GM18511 (cell line): Measurements from ENCODE around the gene TBC1D25.
A peak's percentile ranks its signal among the peaks of the same experiment; 100 is the strongest.

Experiments used
- ATAC-seq: cut with Tn5 transposase; IDR thresholded peaks from one replicate; pipeline ENCODE4 v1.9.1; 2021; ENCODE audit warnings: mild to moderate bottlenecking, moderate library complexity; ENCODE audit not compliant: unreplicated experiment

Gene TBC1D25, protein sequence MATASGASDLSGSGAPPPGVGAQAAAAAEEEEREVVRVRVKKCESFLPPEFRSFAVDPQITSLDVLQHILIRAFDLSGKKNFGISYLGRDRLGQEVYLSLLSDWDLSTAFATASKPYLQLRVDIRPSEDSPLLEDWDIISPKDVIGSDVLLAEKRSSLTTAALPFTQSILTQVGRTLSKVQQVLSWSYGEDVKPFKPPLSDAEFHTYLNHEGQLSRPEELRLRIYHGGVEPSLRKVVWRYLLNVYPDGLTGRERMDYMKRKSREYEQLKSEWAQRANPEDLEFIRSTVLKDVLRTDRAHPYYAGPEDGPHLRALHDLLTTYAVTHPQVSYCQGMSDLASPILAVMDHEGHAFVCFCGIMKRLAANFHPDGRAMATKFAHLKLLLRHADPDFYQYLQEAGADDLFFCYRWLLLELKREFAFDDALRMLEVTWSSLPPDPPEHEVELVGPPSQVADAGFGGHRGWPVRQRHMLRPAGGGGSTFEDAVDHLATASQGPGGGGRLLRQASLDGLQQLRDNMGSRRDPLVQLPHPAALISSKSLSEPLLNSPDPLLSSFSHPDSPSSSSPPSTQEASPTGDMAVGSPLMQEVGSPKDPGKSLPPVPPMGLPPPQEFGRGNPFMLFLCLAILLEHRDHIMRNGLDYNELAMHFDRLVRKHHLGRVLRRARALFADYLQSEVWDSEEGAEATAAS

GRCh38 chrX:48539345-48540027 is at the start of gene TBC1D25:
TSS of gene TBC1D25 (plus strand) at chrX:48539714. CDS start at chrX:48539798, 84 bp downstream.
- ATAC-seq: peak; percentile 81

DNA sequence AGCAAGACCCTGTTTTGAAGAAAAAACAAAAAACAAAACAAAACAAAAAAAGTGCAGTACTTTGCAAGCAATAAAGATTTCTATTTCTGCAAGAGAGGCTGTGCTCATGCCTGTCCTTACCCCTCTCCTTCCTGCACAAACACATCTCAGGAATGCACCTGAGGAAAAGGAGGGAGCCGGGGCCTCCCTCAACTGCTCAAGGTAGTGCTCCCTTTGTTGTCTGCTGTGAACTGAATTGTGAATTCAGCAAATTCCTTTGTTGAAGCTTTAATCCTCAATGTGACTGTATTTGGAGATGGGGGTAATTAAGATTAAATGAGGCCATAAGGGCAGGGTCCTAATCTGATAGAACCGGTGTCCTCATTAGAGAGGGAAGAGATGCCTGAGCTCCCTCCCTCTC is 49.6 kb upstream of the TBC1D25 start:
- no peak for ATAC-seq

DNA sequence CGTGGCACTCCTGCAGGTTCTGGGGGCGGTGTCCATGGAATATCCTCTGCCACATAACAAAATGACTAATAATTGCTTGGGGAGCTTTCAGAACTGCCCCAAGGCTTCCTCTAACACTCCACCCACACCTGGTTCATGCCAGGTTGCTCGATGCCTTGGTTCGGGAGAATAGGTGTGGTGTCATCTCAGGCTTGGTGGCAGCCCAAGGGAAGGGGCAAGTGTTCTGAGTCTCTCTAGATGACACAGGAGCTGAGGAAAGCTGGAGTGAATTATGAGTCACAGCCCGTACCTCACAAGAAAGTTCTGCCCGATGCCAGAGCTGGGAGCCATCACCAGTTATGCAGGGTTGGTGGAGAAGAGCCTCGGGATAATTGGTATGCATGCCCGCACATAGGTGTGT is 48.9 kb upstream of the TBC1D25 start:
- ATAC-seq: no peak

DNA sequence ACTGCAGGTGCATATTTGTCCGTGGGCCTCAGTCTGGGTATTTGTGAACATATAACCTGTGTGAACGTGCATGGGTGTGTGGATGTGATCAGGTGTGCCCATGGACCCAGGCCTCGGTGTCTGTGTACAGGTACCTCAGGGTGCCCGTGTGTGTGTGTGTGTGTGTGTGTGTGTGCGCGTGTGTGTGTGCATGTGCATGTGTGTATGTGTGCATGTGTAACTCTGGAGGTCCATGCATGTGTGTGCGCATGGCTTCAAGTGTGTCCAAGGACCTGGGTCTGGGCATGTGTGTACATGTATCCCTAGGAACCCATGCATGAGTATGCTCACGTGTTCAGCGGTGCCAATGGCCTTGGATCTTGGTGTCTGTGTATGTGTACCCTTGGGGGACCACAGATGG is 47.7 kb upstream of the TBC1D25 start:
- no peak for ATAC-seq

- no peak for ATAC-seq
Measured at GRCh38 chrX:48492293-48492910, 47.1 kb upstream of the TBC1D25 start.

DNA sequence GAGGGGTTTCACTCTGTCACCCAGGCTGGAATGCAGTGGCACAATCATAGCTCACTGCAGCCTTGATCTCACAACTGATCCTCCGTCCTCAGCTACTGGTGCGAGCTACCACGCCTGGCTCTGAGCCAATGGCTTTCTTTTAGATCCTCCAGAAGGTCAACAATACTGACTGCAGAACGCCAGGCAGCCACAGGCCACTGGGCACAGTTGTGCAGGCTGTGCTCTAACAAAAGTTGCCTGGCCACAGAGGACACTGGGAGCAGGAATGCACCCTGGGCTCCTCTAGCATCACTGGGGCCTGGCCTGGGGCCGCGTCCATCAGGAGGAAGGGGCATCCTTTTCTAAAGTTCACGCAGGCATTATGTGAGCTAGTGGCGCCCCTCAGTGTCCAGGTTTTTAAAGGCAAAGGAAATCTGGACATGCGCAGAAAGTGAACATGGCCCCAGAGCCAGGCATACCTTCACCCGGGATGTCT is 45.6 kb upstream of the TBC1D25 start:
- ATAC-seq: no peak

DNA sequence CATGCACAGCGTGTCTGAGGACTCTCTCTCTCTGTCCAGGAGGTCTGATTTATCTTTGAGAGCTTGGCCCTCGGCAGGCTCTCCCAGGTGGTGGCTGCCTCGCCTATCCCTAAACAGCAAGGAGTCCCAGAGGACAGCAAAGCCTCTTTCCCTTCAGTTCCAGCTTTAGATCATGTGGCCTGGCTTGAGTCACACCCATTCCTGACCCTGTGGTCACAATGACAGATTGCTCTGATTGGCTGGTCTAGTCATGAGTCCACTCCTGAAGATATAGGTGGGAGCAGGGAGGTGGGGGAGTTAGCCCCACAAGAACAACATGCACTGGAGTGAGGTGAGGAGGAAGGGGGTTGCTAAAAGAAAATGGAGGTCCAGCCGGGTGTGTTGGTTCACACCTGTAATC is 42.9 kb upstream of the TBC1D25 start:
- ATAC-seq: no peak

GRCh38 chrX:48497871-48498270 is 41.6 kb upstream of the TBC1D25 start:
- ATAC-seq: no peak

GRCh38 chrX:48498374-48498809 is 41.1 kb upstream of the TBC1D25 start:
- ATAC-seq: no peak

- no peak for ATAC-seq
Measured at GRCh38 chrX:48504261-48504660, 35.3 kb upstream of the TBC1D25 start.

DNA sequence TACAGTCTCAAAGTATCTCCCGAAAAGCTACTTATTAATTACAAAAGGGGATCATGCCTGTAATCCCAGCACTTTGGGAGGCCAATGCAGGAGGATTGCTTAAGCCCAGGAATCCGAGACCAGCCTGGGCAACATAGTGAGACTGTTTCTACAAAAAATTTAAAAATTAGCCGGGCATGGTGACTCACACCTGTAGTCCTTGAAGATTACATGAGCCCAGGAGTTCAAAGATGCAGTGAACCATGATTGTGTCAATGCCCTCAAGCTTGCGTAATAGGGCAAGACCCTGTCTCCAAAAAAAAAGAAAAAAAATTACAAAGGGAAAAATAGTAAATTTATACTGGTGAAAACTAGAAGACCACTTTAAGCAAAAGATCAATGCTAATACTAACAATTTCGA is 34.0 kb upstream of the TBC1D25 start:
- no peak for ATAC-seq

- ATAC-seq: no peak
Measured at GRCh38 chrX:48507246-48507645, 32.3 kb upstream of the TBC1D25 start.

- ATAC-seq: peak; percentile 90
Measured at GRCh38 chrX:48508400-48509244, 30.9 kb upstream of the TBC1D25 start, which contains the start of gene PORCN. TSS of gene PORCN (plus strand) at chrX:48508992. CDS start at chrX:48509821, 829 bp downstream.

GRCh38 chrX:48509245-48509590 is 30.3 kb upstream of the TBC1D25 start:
- peak; percentile 20 for ATAC-seq

- ATAC-seq: no peak
Measured at GRCh38 chrX:48509619-48510018, 29.9 kb upstream of the TBC1D25 start.

DNA sequence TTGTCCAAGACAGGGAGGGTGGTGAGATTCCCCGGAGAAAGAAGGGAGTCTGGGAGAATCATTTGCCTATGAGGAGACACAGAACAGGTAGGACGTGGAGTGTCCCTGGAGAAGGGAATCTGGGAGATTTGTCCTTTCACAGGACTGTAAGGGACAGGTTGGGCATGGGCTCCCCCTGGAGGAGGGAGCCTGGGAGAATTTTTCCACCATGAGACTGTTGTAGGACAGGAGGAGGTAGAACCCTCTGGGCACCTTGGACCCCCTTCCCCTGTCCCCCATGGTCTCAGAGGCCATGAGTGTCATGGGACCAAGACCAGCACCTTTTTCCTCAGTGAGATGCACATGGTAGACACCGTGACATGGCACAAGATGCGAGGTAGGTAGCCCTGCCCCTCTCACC is 28.0 kb upstream of the TBC1D25 start:
- ATAC-seq: no peak

- ATAC-seq: no peak
Measured at GRCh38 chrX:48512371-48512935, 27.1 kb upstream of the TBC1D25 start.

DNA sequence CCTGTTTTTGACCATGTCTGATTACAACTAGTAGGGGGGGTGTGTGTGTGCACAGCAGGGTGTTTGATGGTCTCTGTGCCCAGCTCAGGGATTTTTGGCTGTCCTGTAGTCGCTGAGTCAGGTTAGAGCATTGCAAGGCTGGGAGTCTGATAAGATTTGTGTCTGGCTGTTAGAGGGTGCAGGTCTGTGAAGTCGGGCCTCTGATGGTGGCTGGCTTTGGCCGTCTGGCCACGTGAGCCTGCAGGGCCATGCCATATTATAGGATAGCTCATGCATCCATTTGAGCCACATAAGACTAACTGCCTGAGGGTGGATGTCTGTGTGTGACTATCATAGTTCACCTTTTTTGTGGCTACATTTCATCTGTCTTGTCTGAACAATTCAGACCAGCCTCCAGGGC is 25.8 kb upstream of the TBC1D25 start:
- ATAC-seq: no peak

- ATAC-seq: no peak
Measured at GRCh38 chrX:48514126-48514806, 25.2 kb upstream of the TBC1D25 start.
